Anterior cingulate cortex (tissue), 58 donors: ENCODE results near the gene PIGL.
"Not testable (repeated sequence)": the region's sequence is repeated elsewhere in the genome, so short reads cannot be mapped to it uniquely, and the experiment has no call there.

Experiments
- DNase-seq, 58 donors: peaks; one replicate each; lab custom pipeline; 2025; lab: John Stamatoyannopoulos, UW

The PIGL gene

GRCh38 chr17:16301963-16302855, 85.2 kb downstream of the PIGL start:
- no peak for DNase-seq

GRCh38 chr17:16302856-16303255, 85.8 kb downstream of the PIGL start:
- no peak for DNase-seq

- DNase-seq: no peak
These were observed 87.8 kb downstream of the PIGL start for GRCh38 chr17:16304830-16305229.

- DNase-seq: no peak
These were observed 89.2 kb downstream of the PIGL start for GRCh38 chr17:16306211-16306610.

- not testable (repeated sequence) for DNase-seq
These were observed 95.1 kb downstream of the PIGL start for GRCh38 chr17:16312061-16312460.

GRCh38 chr17:16313139-16314090, 96.4 kb downstream of the PIGL start:
- no peak for DNase-seq

GRCh38 chr17:16314189-16314588, 97.2 kb downstream of the PIGL start:
- DNase-seq: no peak

- DNase-seq: no peak
These were observed 97.8 kb downstream of the PIGL start for GRCh38 chr17:16314859-16315258.

GRCh38 chr17:16319969-16320368, 103.0 kb downstream of the PIGL start:
- no peak for DNase-seq

GRCh38 chr17:16322636-16323035, 105.6 kb downstream of the PIGL start:
- no peak for DNase-seq

GRCh38 chr17:16325964-16326363, 109.0 kb downstream of the PIGL start:
- DNase-seq: peak in 1 of 58 donors; percentile 22

- DNase-seq: no peak
These were observed 110.0 kb downstream of the PIGL start for GRCh38 chr17:16327018-16327417.

GRCh38 chr17:16328997-16329396, 112.0 kb downstream of the PIGL start:
- DNase-seq: no peak

- no peak for DNase-seq
These were observed 112.7 kb downstream of the PIGL start for GRCh38 chr17:16329519-16330271.

- DNase-seq: no peak
These were observed 121.4 kb downstream of the PIGL start for GRCh38 chr17:16338391-16338790.

GRCh38 chr17:16339402-16339801, 122.4 kb downstream of the PIGL start:
- DNase-seq: no peak

- DNase-seq: no peak
These were observed 122.9 kb downstream of the PIGL start for GRCh38 chr17:16339959-16340358.

- peak in 22 of 58 donors; percentile 4 to 62 (median 26) for DNase-seq
These were observed 126.0 kb downstream of the PIGL start for GRCh38 chr17:16342979-16343378.

GRCh38 chr17:16343569-16343968, 126.6 kb downstream of the PIGL start:
- DNase-seq: no peak

- DNase-seq: no peak
These were observed 128.6 kb downstream of the PIGL start for GRCh38 chr17:16345565-16345964.
